Measurements from ENCODE around the gene MYBL2. TPM values are rescaled to one million over a fixed set of nuclear protein-coding genes. Genes with fewer than 3 reads are reported as not detected.

Gene MYBL2
- total RNA-seq, 1 experiment from 2014 or later = 159 TPM

- no peak overlapping the region for H2BK20ac ChIP-seq (ENCODE audit: low read depth, low read length, poor library complexity, severe bottlenecking)
- Mint-ChIP-seq H3K4me1 (peaks cover 6 to 7% of the 10 kb centered on the region in 2 experiments), H3K27me3 (ENCODE audit: low read depth) (no peaks in the 10 kb centered on the region), H3K4me3 (no peak overlapping the region), H3K36me3 (ENCODE audit: insufficient read depth in 1 of 3, low read depth in 3 of 3) (peaks cover 30 to 61% (median 53%) of the 10 kb centered on the region in 3 experiments; a peak in 6 of 7 replicates), H3K27ac (no peak overlapping the region), H3K9me3 (no peaks in the 10 kb centered on the region)
- no peaks in the 10 kb centered on the region for H3K4me1 ChIP-seq (ENCODE audit: insufficient read depth, low read length)
- TF ChIP-seq CTCF (conservative IDR thresholded peaks at IDR 0.05) = peak; percentile 73
- no peaks in the 10 kb centered on the region for H3K79me2 ChIP-seq (ENCODE audit: insufficient read depth, low read length)
- H3K23ac ChIP-seq (ENCODE audit: insufficient read length, low read depth, low read length) = no peak overlapping the region
- DNase-seq = peak; percentile 66
- H3K56ac ChIP-seq (ENCODE audit: insufficient read length, low read depth, low read length) = no peak overlapping the region
- H2BK5ac ChIP-seq (ENCODE audit: insufficient read length, low read length) = no peak overlapping the region
- H3T11ph ChIP-seq (ENCODE audit: low read length) = no peak overlapping the region
- no peak overlapping the region for H3K4ac ChIP-seq (ENCODE audit: low read depth, low read length)
- no peak overlapping the region for H3K4me2 ChIP-seq (ENCODE audit: insufficient read depth, insufficient read length, low read length)
- H2BK15ac ChIP-seq (ENCODE audit: low read depth, low read length) = no peak overlapping the region
- no peak overlapping the region for H3K18ac ChIP-seq (ENCODE audit: insufficient read length, low read depth, low read length)
- no peak overlapping the region for H2AFZ ChIP-seq (ENCODE audit: low read length)
- whole genome bisulfite sequencing (ENCODE audit: extremely low coverage, insufficient read length, low lambda C conversion rate) = no CpG with 5 or more reads among the region's 5 CpGs
- no peak overlapping the region for H3K27ac ChIP-seq (ENCODE audit: insufficient read length, low read depth, low read length)
- H3K14ac ChIP-seq (ENCODE audit: insufficient read depth, low read length) = no peak overlapping the region
- no peaks in the 10 kb centered on the region for H3K27me3 ChIP-seq (ENCODE audit: insufficient read depth, low read length)
- H4K20me1 ChIP-seq (ENCODE audit: control insufficient read depth, insufficient read depth, insufficient read length) = no peaks in the 10 kb centered on the region
- H3K9ac ChIP-seq (ENCODE audit: extremely low read depth, insufficient read length, low read length) = no peak overlapping the region
- no peak overlapping the region for H2BK120ac ChIP-seq (ENCODE audit: low read depth, low read length, poor library complexity, severe bottlenecking)
- no peak overlapping the region for H2BK12ac ChIP-seq (ENCODE audit: insufficient read length, low read depth, low read length)
- no peaks in the 10 kb centered on the region for H3K79me1 ChIP-seq (ENCODE audit: insufficient read depth, low read depth, low read length, poor library complexity, severe bottlenecking)
- H3K23me2 ChIP-seq (ENCODE audit: insufficient read length, low read depth, low read length, poor library complexity, severe bottlenecking) = no peaks in the 10 kb centered on the region
- no peak overlapping the region for H4K91ac ChIP-seq (ENCODE audit: insufficient read length, low read depth, low read length)
- H2AK5ac ChIP-seq (ENCODE audit: insufficient read length, low read length) = no peak overlapping the region
- no peaks in the 10 kb centered on the region for H3K9me3 ChIP-seq (ENCODE audit: control insufficient read depth, low read depth, low read length)
- H4K8ac ChIP-seq (replicated peaks; ENCODE audit: insufficient read length, low read depth, low read length) = no peak overlapping the region
- H4K5ac ChIP-seq (ENCODE audit: insufficient read length, low read depth, low read length) = no peak overlapping the region
Observed at GRCh38 chr20:43691928-43692524, 25.1 kb downstream of the MYBL2 start.

Data from H9 (cell line).